ENCODE measurements around the gene MAP2K1.

The MAP2K1 gene

DNA sequence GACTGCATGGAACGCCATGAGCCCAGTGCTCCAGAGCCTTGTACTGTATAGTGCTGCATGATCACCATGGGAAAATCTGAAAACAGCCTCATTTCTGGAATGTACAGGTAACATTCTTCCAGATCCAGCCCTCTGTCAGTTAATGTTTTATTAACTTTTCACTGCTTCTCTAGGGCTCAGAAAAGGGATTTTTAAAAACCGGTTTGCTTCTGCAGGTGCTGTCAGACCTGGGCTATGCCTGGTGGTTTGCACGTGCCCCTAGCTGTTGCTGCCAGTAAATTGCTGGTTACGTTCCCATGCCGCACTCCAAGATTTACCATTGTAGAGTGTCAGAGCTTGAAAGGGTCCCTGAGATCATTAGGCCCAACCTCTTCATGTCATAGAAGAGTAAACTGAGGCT is 101.8 kb downstream of the MAP2K1 start:
- TF ChIP-seq, protein P1, sequence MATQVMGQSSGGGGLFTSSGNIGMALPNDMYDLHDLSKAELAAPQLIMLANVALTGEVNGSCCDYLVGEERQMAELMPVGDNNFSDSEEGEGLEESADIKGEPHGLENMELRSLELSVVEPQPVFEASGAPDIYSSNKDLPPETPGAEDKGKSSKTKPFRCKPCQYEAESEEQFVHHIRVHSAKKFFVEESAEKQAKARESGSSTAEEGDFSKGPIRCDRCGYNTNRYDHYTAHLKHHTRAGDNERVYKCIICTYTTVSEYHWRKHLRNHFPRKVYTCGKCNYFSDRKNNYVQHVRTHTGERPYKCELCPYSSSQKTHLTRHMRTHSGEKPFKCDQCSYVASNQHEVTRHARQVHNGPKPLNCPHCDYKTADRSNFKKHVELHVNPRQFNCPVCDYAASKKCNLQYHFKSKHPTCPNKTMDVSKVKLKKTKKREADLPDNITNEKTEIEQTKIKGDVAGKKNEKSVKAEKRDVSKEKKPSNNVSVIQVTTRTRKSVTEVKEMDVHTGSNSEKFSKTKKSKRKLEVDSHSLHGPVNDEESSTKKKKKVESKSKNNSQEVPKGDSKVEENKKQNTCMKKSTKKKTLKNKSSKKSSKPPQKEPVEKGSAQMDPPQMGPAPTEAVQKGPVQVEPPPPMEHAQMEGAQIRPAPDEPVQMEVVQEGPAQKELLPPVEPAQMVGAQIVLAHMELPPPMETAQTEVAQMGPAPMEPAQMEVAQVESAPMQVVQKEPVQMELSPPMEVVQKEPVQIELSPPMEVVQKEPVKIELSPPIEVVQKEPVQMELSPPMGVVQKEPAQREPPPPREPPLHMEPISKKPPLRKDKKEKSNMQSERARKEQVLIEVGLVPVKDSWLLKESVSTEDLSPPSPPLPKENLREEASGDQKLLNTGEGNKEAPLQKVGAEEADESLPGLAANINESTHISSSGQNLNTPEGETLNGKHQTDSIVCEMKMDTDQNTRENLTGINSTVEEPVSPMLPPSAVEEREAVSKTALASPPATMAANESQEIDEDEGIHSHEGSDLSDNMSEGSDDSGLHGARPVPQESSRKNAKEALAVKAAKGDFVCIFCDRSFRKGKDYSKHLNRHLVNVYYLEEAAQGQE (IDR thresholded peaks at IDR 0.05; ENCODE audit: insufficient replicate concordance, low read depth): no peak
- H3K27me3 ChIP-seq (ENCODE audit: insufficient read depth, poor library complexity, severe bottlenecking): no peaks in the 10 kb centered on the region
- H3K27ac ChIP-seq (replicated peaks): no peak overlapping the region
- no peak for DNase-seq (ENCODE audit: low read depth in 1 of 2, low spot score in 1 of 2)
- H3K4me3 ChIP-seq (replicated peaks; ENCODE audit: insufficient read depth, low read length): no peak overlapping the region

GRCh38 chr15:66489179-66489791 is 102.6 kb downstream of the MAP2K1 start:
- no peak overlapping the region for H3K27ac ChIP-seq (replicated peaks)
- H3K4me3 ChIP-seq (replicated peaks; ENCODE audit: insufficient read depth, low read length): no peak overlapping the region
- no peak for TF ChIP-seq POLR2AphosphoS5 (IDR thresholded peaks at IDR 0.05; ENCODE audit: low read depth)
- TF ChIP-seq GABPA (IDR thresholded peaks at IDR 0.05; ENCODE audit: low read depth): no peak
- no peak for TF ChIP-seq SPI1 (IDR thresholded peaks at IDR 0.05; ENCODE audit: borderline replicate concordance, low read depth)
- TF ChIP-seq, protein P1 (IDR thresholded peaks at IDR 0.05; ENCODE audit: insufficient replicate concordance, low read depth): no peak
- no peak for TF ChIP-seq CTCF (IDR thresholded peaks at IDR 0.05; ENCODE audit: insufficient read depth, low read length)
- no peaks in the 10 kb centered on the region for H3K27me3 ChIP-seq (ENCODE audit: insufficient read depth, poor library complexity, severe bottlenecking)
- no peak for DNase-seq (ENCODE audit: low read depth in 1 of 2, low spot score in 1 of 2)

GRCh38 chr15:66491846-66492245 is 105.1 kb downstream of the MAP2K1 start:
- Histone ChIP-seq H3K4me3 (replicated peaks; ENCODE audit: insufficient read depth, low read length) (no peak overlapping the region), H3K27me3 (ENCODE audit: insufficient read depth, poor library complexity, severe bottlenecking) (no peaks in the 10 kb centered on the region), H3K27ac (replicated peaks) (no peak overlapping the region)
- DNase-seq (ENCODE audit: low read depth in 1 of 2, low spot score in 1 of 2): no peak
- TF ChIP-seq CTCF (IDR thresholded peaks at IDR 0.05; ENCODE audit: insufficient read depth, low read length) (no peak), POLR2AphosphoS5 (IDR thresholded peaks at IDR 0.05; ENCODE audit: low read depth) (peak; percentile 33; the same call in 1 of the 2 replicates), SPI1 (IDR thresholded peaks at IDR 0.05; ENCODE audit: borderline replicate concordance, low read depth) (no peak)
- TF ChIP-seq, protein P1 (IDR thresholded peaks at IDR 0.05; ENCODE audit: insufficient replicate concordance, low read depth): no peak

All from HL-60 (cell line).